Stimulated activated CD8-positive, alpha-beta memory T cell treated with anti-CD3 and anti-CD28 coated beads, Interleukin-12 subunit alpha, Interleukin-12 subunit beta, amount 100 ng/mL, for 4 hours (primary cell): Measurements from ENCODE around the gene SYMPK.

Experiments used
- DNase-seq: peaks from one replicate; pipeline ENCODE4 v3.0.0-alpha.2; 2020; ENCODE audit warnings: low read depth

The SYMPK gene

DNA sequence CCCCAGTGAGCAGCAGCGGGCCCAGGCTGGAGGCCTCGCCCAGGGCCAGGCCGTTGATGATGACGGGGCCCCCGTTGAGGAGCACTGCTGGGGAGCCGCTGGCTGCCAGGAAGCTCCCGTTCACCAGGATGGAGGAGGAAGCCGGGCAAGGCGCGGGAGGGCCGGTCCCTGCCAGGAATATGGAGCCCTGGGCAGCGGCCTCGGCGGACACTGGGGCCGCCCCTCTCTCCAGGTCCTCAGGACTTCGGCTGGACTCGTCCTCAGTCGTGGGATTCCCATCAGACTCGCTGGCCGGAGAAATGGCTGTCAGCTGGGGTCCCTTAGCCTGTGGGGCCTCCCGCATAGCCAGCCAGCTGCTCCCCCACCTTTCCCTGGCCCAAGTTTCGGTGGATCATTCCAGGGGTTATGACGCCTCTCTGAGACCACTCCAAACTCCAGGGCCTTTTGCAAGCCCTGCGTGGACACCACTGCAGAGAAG is 96.0 kb downstream of the SYMPK start:
- DNase-seq, result no peak

- DNase-seq, result no peak
Measured at GRCh38 chr19:45766296-45766868, 96.6 kb downstream of the SYMPK start.

DNA sequence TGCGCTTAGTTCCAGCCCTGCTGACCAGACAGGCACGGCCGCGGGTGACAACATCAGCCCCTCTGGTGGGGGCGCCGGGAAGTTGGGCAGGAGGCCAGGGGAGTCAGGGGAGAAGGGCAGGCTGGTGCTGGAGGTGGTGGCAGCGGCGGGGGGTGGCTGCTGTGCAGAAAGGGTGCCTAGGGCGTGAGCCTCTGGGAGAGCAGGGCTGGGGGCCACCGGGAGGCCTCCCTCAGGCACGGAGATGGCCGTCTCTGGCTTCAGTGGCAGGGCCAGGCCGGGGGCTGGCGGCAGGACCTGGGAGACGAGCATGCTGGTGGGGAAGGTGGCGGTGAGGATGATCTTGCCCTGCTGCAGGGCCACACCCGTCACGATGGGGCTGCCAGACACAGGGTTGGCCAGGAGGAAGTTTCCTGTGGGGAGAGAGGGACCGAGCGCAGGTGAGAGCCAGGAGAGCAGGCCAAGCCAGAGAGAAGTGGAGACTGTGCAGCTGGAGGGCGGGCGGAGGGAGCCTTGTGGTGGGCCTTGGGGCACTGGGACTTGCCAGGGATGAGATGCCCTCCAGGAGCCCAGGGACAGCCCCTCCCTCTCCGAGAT is 97.1 kb downstream of the SYMPK start:
- no peak for DNase-seq
